H9 (cell line): ENCODE results near the gene KMT2C. TPM values are rescaled to one million over a fixed set of nuclear protein-coding genes. Genes with fewer than 3 reads are reported as not detected.
"Not testable (repeated sequence)": the region's sequence is repeated elsewhere in the genome, so short reads cannot be mapped to it uniquely, and the experiment has no call there.

Source experiments
- DNase-seq: peaks from one replicate; pipeline ENCODE4 v3.0.0-alpha.2; 2017
- H2AFZ ChIP-seq: one replicate; pipeline ENCODE4 v1.6.1; 2013; ENCODE audit warnings: mild to moderate bottlenecking, low read length, control low read depth, moderate library complexity
- H2AK5ac ChIP-seq: 2 replicates; pipeline ENCODE4 v1.6.1; 2013; ENCODE audit warnings: low read length, control low read depth, mixed read lengths; ENCODE audit not compliant: insufficient read length
- H2BK120ac ChIP-seq: one replicate; pipeline ENCODE4 v1.6.1; 2013; ENCODE audit warnings: low read depth, mild to moderate bottlenecking, low read length, control low read depth, inconsistent platforms; ENCODE audit not compliant: poor library complexity, severe bottlenecking
- H2BK12ac ChIP-seq: 2 replicates; pipeline ENCODE4 v1.6.1; 2013; ENCODE audit warnings: low read length, control low read depth, mixed read lengths, low read depth; ENCODE audit not compliant: insufficient read length
- H2BK15ac ChIP-seq: 2 replicates; pipeline ENCODE4 v1.6.1; 2013; ENCODE audit warnings: low read depth, low read length, control low read depth
- H2BK20ac ChIP-seq: one replicate; pipeline ENCODE4 v1.6.1; 2013; ENCODE audit warnings: low read depth, mild to moderate bottlenecking, low read length, control low read depth, inconsistent platforms; ENCODE audit not compliant: poor library complexity, severe bottlenecking
- H2BK5ac ChIP-seq: 2 replicates; pipeline ENCODE4 v1.6.1; 2013; ENCODE audit warnings: low read length, control low read depth, mixed read lengths; ENCODE audit not compliant: insufficient read length
- H3K14ac ChIP-seq: 2 replicates; pipeline ENCODE4 v1.6.1; 2013; ENCODE audit warnings: low read length, control low read depth; ENCODE audit not compliant: insufficient read depth
- H3K18ac ChIP-seq: 2 replicates; pipeline ENCODE4 v1.6.1; 2013; ENCODE audit warnings: low read depth, mild to moderate bottlenecking, mixed read lengths, low read length, control low read depth; ENCODE audit not compliant: insufficient read length
- H3K23ac ChIP-seq: 2 replicates; pipeline ENCODE4 v1.6.1; 2013; ENCODE audit warnings: low read length, control low read depth, mixed read lengths, low read depth; ENCODE audit not compliant: insufficient read length
- H3K23me2 ChIP-seq: 2 replicates; pipeline ENCODE4 v1.6.1; 2013; ENCODE audit warnings: low read depth, mild to moderate bottlenecking, mixed read lengths, low read length, control low read depth; ENCODE audit not compliant: insufficient read length, poor library complexity, severe bottlenecking
- H3K27ac ChIP-seq: 2 replicates; pipeline ENCODE4 v1.5.1; 2013; ENCODE audit warnings: low read length, control low read depth, mixed read lengths, low read depth; ENCODE audit not compliant: insufficient read length
- H3K27me3 ChIP-seq: 2 replicates; pipeline ENCODE4 v1.6.1; 2013; ENCODE audit warnings: low read length, control low read depth, inconsistent platforms; ENCODE audit not compliant: insufficient read depth
- H3K4ac ChIP-seq: 2 replicates; pipeline ENCODE4 v1.6.1; 2013; ENCODE audit warnings: low read depth, mild to moderate bottlenecking, control low read depth, inconsistent platforms, low read length, moderate library complexity
- H3K4me1 ChIP-seq: 2 replicates; pipeline ENCODE4 v1.6.1; 2013; ENCODE audit warnings: low read length, control low read depth, inconsistent platforms; ENCODE audit not compliant: insufficient read depth
- H3K4me2 ChIP-seq: 2 replicates; pipeline ENCODE4 v1.6.1; 2013; ENCODE audit warnings: low read length, control low read depth, mixed read lengths; ENCODE audit not compliant: insufficient read length, insufficient read depth
- H3K56ac ChIP-seq: 2 replicates; pipeline ENCODE4 v1.6.1; 2013; ENCODE audit warnings: low read depth, mild to moderate bottlenecking, mixed read lengths, low read length, control low read depth; ENCODE audit not compliant: insufficient read length
- H3K79me1 ChIP-seq: 2 replicates; pipeline ENCODE4 v1.6.1; 2013; ENCODE audit warnings: low read depth, mild to moderate bottlenecking, moderate library complexity, low read length, control low read depth, inconsistent platforms; ENCODE audit not compliant: insufficient read depth, poor library complexity, severe bottlenecking
- H3K79me2 ChIP-seq: 2 replicates; pipeline ENCODE4 v1.6.1; 2013; ENCODE audit warnings: low read length, control low read depth, inconsistent platforms; ENCODE audit not compliant: insufficient read depth
- H3K9ac ChIP-seq: 2 replicates; pipeline ENCODE4 v1.6.1; 2013; ENCODE audit warnings: low read length, control low read depth, mixed read lengths; ENCODE audit not compliant: insufficient read length; ENCODE audit errors: extremely low read depth
- H3K9me3 ChIP-seq: one replicate; pipeline ENCODE4 v1.6.1; 2013; ENCODE audit warnings: low read depth, low read length, inconsistent platforms; ENCODE audit not compliant: control insufficient read depth
- H3T11ph ChIP-seq: one replicate; pipeline ENCODE4 v1.6.1; 2013; ENCODE audit warnings: mild to moderate bottlenecking, low read length, control low read depth, inconsistent platforms
- H4K20me1 ChIP-seq: one replicate; pipeline ENCODE4 v1.6.1; 2013; ENCODE audit not compliant: control insufficient read depth, insufficient read length, insufficient read depth
- H4K5ac ChIP-seq: 2 replicates; pipeline ENCODE4 v1.6.1; 2013; ENCODE audit warnings: low read depth, mild to moderate bottlenecking, mixed read lengths, low read length, control low read depth; ENCODE audit not compliant: insufficient read length
- H4K8ac ChIP-seq: replicated peaks from 2 replicates; pipeline ENCODE4 v1.6.1; 2013; ENCODE audit warnings: low read length, control low read depth, mixed read lengths, low read depth; ENCODE audit not compliant: insufficient read length
- H4K91ac ChIP-seq: 2 replicates; pipeline ENCODE4 v1.6.1; 2013; ENCODE audit warnings: low read depth, mild to moderate bottlenecking, moderate library complexity, mixed read lengths, low read length, control low read depth; ENCODE audit not compliant: insufficient read length
- H3K27ac Mint-ChIP-seq, 3 experiments: 2 replicates in 2 of 3; 3 replicates in 1 of 3; pipeline ENCODE4 v1.8.0; 2020 to 2021; ENCODE audit warnings: mixed read lengths in 3 of 3, mild to moderate bottlenecking in 1 of 3, moderate library complexity in 1 of 3
- H3K27me3 Mint-ChIP-seq: 2 replicates; pipeline ENCODE4 v1.8.0; 2021; ENCODE audit warnings: low read depth, mild to moderate bottlenecking, moderate library complexity, mixed read lengths
- H3K36me3 Mint-ChIP-seq, 3 experiments: 2 replicates in 2 of 3; 3 replicates in 1 of 3; pipeline ENCODE4 v1.8.0; 2020 to 2021; ENCODE audit warnings: low read depth in 3 of 3, mixed read lengths in 3 of 3; ENCODE audit not compliant: insufficient read depth in 1 of 3
- H3K4me1 Mint-ChIP-seq, 2 experiments: 2 replicates each; pipeline ENCODE4 v1.8.0; 2020; ENCODE audit warnings: mixed read lengths in 2 of 2
- H3K4me3 Mint-ChIP-seq, 2 experiments: 2 replicates in 1 of 2; 3 replicates in 1 of 2; pipeline ENCODE4 v1.8.0; 2020 to 2021; ENCODE audit warnings: mild to moderate bottlenecking in 2 of 2, mixed read lengths in 2 of 2, moderate library complexity in 1 of 2
- H3K9me3 Mint-ChIP-seq, 2 experiments: 2 replicates in 1 of 2; 3 replicates in 1 of 2; pipeline ENCODE4 v1.8.0; 2020; ENCODE audit warnings: mild to moderate bottlenecking in 2 of 2, mixed read lengths in 2 of 2, moderate library complexity in 1 of 2
- CTCF ChIP-seq: fragments of 200-600 bp; sonication (generic); conservative IDR thresholded peaks from 3 replicates; pipeline ENCODE4 v1.8.0; 2021; ENCODE audit warnings: antibody characterized with exemption, mild to moderate bottlenecking
- WGBS: extraction: QIAGEN DNeasy Blood & Tissue Kit; methylation state at CpG from one replicate; pipeline ENCODE4 v1.1.7; 2013; ENCODE audit warnings: missing lambda C conversion rate, low lambda C conversion rate, mixed read lengths; ENCODE audit not compliant: insufficient read length; ENCODE audit errors: extremely low coverage; 5-methylcytosine and 5-hydroxymethylcytosine counted together
- total RNA-seq: library from RNA; stranded (reverse); gene quantifications from 2 replicates; pipeline ENCODE4 v1.2.1, GENCODE V29; 2021

KMT2C gene
- total RNA-seq, 1 experiment from 2014 or later: 32.2 TPM

DNA sequence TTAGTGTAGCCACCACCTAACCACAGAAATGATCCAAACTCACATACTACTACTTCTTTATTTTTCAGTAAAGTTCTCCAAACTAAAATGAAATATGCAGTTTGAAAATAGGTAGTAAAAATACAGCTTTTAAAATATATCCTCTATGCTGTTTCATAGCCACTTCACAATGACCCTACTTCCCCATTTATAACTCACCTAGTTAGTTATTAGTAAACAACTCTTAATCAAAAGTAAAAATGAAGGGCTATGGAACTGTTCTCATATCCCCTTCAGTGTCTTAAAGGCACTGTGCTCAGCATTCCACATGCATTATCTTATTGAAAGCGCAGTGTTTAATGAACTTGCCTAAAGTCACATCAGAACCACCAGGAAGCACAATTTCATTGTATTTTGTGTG lies 43.5 kb downstream of the KMT2C start:
- Mint-ChIP-seq H3K4me1 (peaks cover 15 to 16% of the 10 kb centered on the region in 2 experiments), H3K27ac (peak overlapping the region in 1 of 3 experiments; percentile 64; a peak in 2 of 7 replicates), H3K36me3 (peaks cover 0 to 4% (median 0%) of the 10 kb centered on the region in 3 experiments; a peak in 1 of 7 replicates), H3K9me3 (peaks cover 9 to 11% of the 10 kb centered on the region in 2 experiments), H3K27me3 (no peaks in the 10 kb centered on the region), H3K4me3 (no peak overlapping the region)
- no peak overlapping the region for H3K27ac ChIP-seq
- H3K4me1 ChIP-seq: no peaks in the 10 kb centered on the region
- H3K14ac ChIP-seq: no peak overlapping the region
- no peak overlapping the region for H2BK120ac ChIP-seq
- peaks cover 8% of the 10 kb centered on the region for H3K79me1 ChIP-seq
- no peak overlapping the region for H2BK20ac ChIP-seq
- TF ChIP-seq CTCF: no peak
- no CpG with 5 or more reads among the region's 1 CpG for WGBS
- H3K79me2 ChIP-seq: peaks cover 8% of the 10 kb centered on the region; the same call in 1 of the 2 replicates
- H3K23ac ChIP-seq: no peak overlapping the region
- no peak overlapping the region for H3K56ac ChIP-seq
- no peak overlapping the region for H4K5ac ChIP-seq
- H3K23me2 ChIP-seq: no peaks in the 10 kb centered on the region
- no peak overlapping the region for H3K4ac ChIP-seq
- no peak overlapping the region for H3T11ph ChIP-seq
- no peak for DNase-seq
- H3K9ac ChIP-seq: no peak overlapping the region
- H4K91ac ChIP-seq: no peak overlapping the region
- H3K27me3 ChIP-seq: no peaks in the 10 kb centered on the region
- no peak overlapping the region for H4K8ac ChIP-seq
- no peak overlapping the region for H2BK5ac ChIP-seq
- H2AFZ ChIP-seq: no peak overlapping the region
- no peak overlapping the region for H2BK15ac ChIP-seq
- H3K18ac ChIP-seq: no peak overlapping the region
- no peak overlapping the region for H2BK12ac ChIP-seq
- H2AK5ac ChIP-seq: no peak overlapping the region
- H3K9me3 ChIP-seq: peaks cover 28% of the 10 kb centered on the region
- H4K20me1 ChIP-seq: no peaks in the 10 kb centered on the region
- H3K4me2 ChIP-seq: no peak overlapping the region

DNA sequence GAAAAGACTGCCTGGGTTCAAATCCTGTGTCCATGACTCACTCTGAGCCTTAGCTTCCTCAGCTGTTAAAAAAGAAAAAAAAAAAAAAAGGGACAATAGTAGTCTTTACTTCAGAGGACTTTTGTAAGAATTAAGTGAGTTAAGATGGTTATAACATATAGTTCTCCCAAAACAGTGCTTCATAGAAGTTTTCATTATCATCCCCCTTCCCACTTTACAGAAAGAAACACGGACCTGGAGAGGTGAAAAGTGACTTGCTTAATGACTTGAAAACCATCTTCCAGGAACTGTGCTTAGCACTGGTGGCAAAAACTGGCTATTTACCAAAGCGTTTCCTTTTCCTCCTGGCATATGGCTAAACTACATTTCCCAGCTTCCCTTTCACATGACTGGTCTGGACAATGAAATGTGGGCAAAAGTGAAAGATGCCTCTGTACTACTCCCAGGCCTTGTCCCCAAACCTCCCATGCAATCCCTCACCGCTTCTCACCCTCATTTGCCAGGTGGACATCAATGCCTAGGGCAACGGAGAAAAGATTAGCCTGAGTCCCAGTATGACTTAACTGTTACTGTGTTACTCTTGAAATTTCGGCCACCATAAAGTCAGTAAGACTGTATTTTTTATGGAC lies 49.6 kb downstream of the KMT2C start:
- H3K4me2 ChIP-seq, H3K79me1 ChIP-seq, H3K27me3 ChIP-seq, DNase-seq, H2BK20ac ChIP-seq, H3K36me3 Mint-ChIP-seq, H3K4me1 Mint-ChIP-seq, H3K9ac ChIP-seq, H2AK5ac ChIP-seq, H3K14ac ChIP-seq, H3K23me2 ChIP-seq, H2BK120ac ChIP-seq, H3K4me1 ChIP-seq, H3K18ac ChIP-seq, H3K23ac ChIP-seq, H2BK5ac ChIP-seq, H3K27ac ChIP-seq, H4K5ac ChIP-seq, H3T11ph ChIP-seq, H4K20me1 ChIP-seq, H2AFZ ChIP-seq, H4K8ac ChIP-seq, H3K56ac ChIP-seq, H2BK12ac ChIP-seq, H3K4me3 Mint-ChIP-seq, H3K27me3 Mint-ChIP-seq, H3K4ac ChIP-seq, H2BK15ac ChIP-seq, H4K91ac ChIP-seq, H3K79me2 ChIP-seq: not testable (repeated sequence)
- Mint-ChIP-seq H3K27ac (0 out of 7 replicates have a peak overlapping the region, but pooled peaks of 1 of the 3 experiments have one; percentile 6), H3K9me3 (peaks cover 12 to 14% of the 10 kb centered on the region in 2 experiments)
- H3K9me3 ChIP-seq: peaks cover 31% of the 10 kb centered on the region
- WGBS: no CpG with 5 or more reads among the region's 5 CpGs
